IMR-90 (cell line): Measurements from ENCODE around the gene TRDMT1. TPM values are rescaled to one million over a fixed set of nuclear protein-coding genes. Genes with fewer than 3 reads are reported as not detected.

Experiments used
- ATAC-seq: fragments of 200-7000 bp; cut with Tn5 transposase; 2 replicates; pipeline ENCODE4 v1.9.1; 2020; ENCODE audit warnings: low read depth, mild to moderate bottlenecking, moderate library complexity
- BruUV-seq: library from RNA; stranded (reverse); fragments of 400-500 nt; replicated peaks from 2 replicates; lab custom pipeline; 2021; lab: Mats Ljungman, UMichigan
- CTCF ChIA-PET: fragments of 300-600 bp; formaldehyde crosslinking; extraction: SDS; loops from one replicate; lab custom pipeline; 2021; ENCODE audit warnings: antibody characterized with exemption; lab: Yijun Ruan, JAX
- POLR2A ChIA-PET: fragments of 300-600 bp; sonication (Branson Sonifier 250); formaldehyde crosslinking; loops from one replicate; lab custom pipeline; 2022; ENCODE audit warnings: antibody characterized with exemption; ENCODE audit not compliant: unreplicated experiment; lab: Charles Lee
- DNase-seq: peaks from one replicate; pipeline ENCODE4 v3.0.0; 2013
- H2AFZ ChIP-seq: replicated peaks from 2 replicates; pipeline ENCODE3; 2013; ENCODE audit warnings: low read length, mild to moderate bottlenecking; ENCODE audit not compliant: poor library complexity
- H2AK5ac ChIP-seq: 2 replicates; pipeline ENCODE4 v1.6.1; 2013; ENCODE audit warnings: low read depth, low read length, inconsistent platforms
- H2AK9ac ChIP-seq: replicated peaks from 2 replicates; pipeline ENCODE3; 2013; ENCODE audit warnings: mild to moderate bottlenecking, low read depth, low read length, moderate library complexity; ENCODE audit not compliant: poor library complexity
- H2BK120ac ChIP-seq: 2 replicates; pipeline ENCODE4 v1.6.1; 2013; ENCODE audit warnings: low read depth, low read length, inconsistent platforms
- H2BK15ac ChIP-seq: 3 replicates; pipeline ENCODE4 v1.6.1; 2013; ENCODE audit warnings: low read depth, low read length, inconsistent platforms
- H2BK20ac ChIP-seq: 2 replicates; pipeline ENCODE4 v1.6.1; 2013; ENCODE audit warnings: low read depth, mild to moderate bottlenecking, inconsistent platforms, low read length, moderate library complexity
- H2BK5ac ChIP-seq: 2 replicates; pipeline ENCODE4 v1.6.1; 2013; ENCODE audit warnings: mild to moderate bottlenecking, low read depth, low read length, inconsistent platforms; ENCODE audit not compliant: poor library complexity, severe bottlenecking
- H3K14ac ChIP-seq: replicated peaks from 2 replicates; pipeline ENCODE4 v1.6.1; 2013; ENCODE audit warnings: low read depth, low read length, inconsistent platforms
- H3K18ac ChIP-seq: 2 replicates; pipeline ENCODE4 v1.6.1; 2013; ENCODE audit warnings: low read depth, low read length, control low read depth
- H3K23ac ChIP-seq: 2 replicates; pipeline ENCODE4 v1.6.1; 2013; ENCODE audit warnings: low read depth, low read length, inconsistent platforms
- H3K27ac ChIP-seq: 2 replicates; pipeline ENCODE4 v1.5.1; 2013; ENCODE audit warnings: mild to moderate bottlenecking, control low read depth, low read length; ENCODE audit not compliant: insufficient read depth
- H3K27me3 ChIP-seq: 2 replicates; pipeline ENCODE4 v1.6.1; 2013; ENCODE audit warnings: low read length; ENCODE audit not compliant: control insufficient read depth, insufficient read depth
- H3K36me3 ChIP-seq: 2 replicates; pipeline ENCODE4 v1.6.1; 2013; ENCODE audit warnings: low read length, mixed read lengths; ENCODE audit not compliant: control insufficient read depth, insufficient read depth
- H3K4ac ChIP-seq: 2 replicates; pipeline ENCODE4 v1.6.1; 2013; ENCODE audit warnings: low read depth, low read length, inconsistent platforms
- H3K4me1 ChIP-seq: 2 replicates; pipeline ENCODE4 v1.6.1; 2013; ENCODE audit warnings: low read length, mixed read lengths; ENCODE audit not compliant: control insufficient read depth, insufficient read depth
- H3K4me2 ChIP-seq: 2 replicates; pipeline ENCODE4 v1.6.1; 2013; ENCODE audit warnings: low read depth, mild to moderate bottlenecking, control low read depth, low read length, moderate library complexity
- H3K4me3 ChIP-seq: 2 replicates; pipeline ENCODE4 v1.5.1; 2013; ENCODE audit warnings: low read depth, mild to moderate bottlenecking, control low read depth, low read length, moderate library complexity; ENCODE audit not compliant: insufficient read depth
- H3K56ac ChIP-seq: 2 replicates; pipeline ENCODE4 v1.6.1; 2013; ENCODE audit warnings: low read length, inconsistent platforms; ENCODE audit not compliant: insufficient read depth; ENCODE audit errors: extremely low read depth
- H3K79me1 ChIP-seq, 2 experiments: 2 replicates each; pipeline ENCODE4 v1.6.1; 2013; ENCODE audit warnings: low read length in 2 of 2, inconsistent platforms in 1 of 2, low read depth in 1 of 2
- H3K9ac ChIP-seq: 2 replicates; pipeline ENCODE4 v1.6.1; 2013; ENCODE audit warnings: low read depth, low read length, control low read depth
- H3K9me1 ChIP-seq: 2 replicates; pipeline ENCODE4 v1.6.1; 2013; ENCODE audit warnings: low read length, inconsistent platforms; ENCODE audit not compliant: insufficient read depth
- H3K9me3 ChIP-seq: 2 replicates; pipeline ENCODE4 v1.6.1; 2013; ENCODE audit warnings: low read length; ENCODE audit not compliant: control insufficient read depth, insufficient read depth
- H4K20me1 ChIP-seq: 2 replicates; pipeline ENCODE4 v1.6.1; 2013; ENCODE audit warnings: low read length, inconsistent platforms; ENCODE audit not compliant: insufficient read depth
- H4K5ac ChIP-seq: 2 replicates; pipeline ENCODE4 v1.6.1; 2013; ENCODE audit warnings: mild to moderate bottlenecking, low read depth, low read length, control low read depth
- H4K8ac ChIP-seq, 2 experiments: 2 replicates each; pipeline ENCODE4 v1.6.1; 2013; ENCODE audit warnings: low read depth in 2 of 2, low read length in 2 of 2, control low read depth in 1 of 2, inconsistent platforms in 1 of 2
- H4K91ac ChIP-seq: 2 replicates; pipeline ENCODE4 v1.6.1; 2013; ENCODE audit warnings: low read depth, low read length, inconsistent platforms; ENCODE audit not compliant: insufficient read depth
- BHLHE40 ChIP-seq: fragments of 150-350 bp; IDR thresholded peaks from 2 replicates; pipeline ENCODE4 v1.6.1; 2016; ENCODE audit warnings: mild to moderate bottlenecking, low read depth, low read length
- CHD1 ChIP-seq: IDR thresholded peaks from 2 replicates; pipeline ENCODE4 v1.6.1; 2012; ENCODE audit warnings: low read depth, low read length, improper control_type of control experiment
- NFE2L2 ChIP-seq: fragments of 150-350 bp; IDR thresholded peaks from 2 replicates; pipeline ENCODE4 v1.6.1; 2016; ENCODE audit warnings: low read depth, mild to moderate bottlenecking, low read length
- POLR2A ChIP-seq: IDR thresholded peaks from 2 replicates; pipeline ENCODE4 v1.6.1; 2012; ENCODE audit warnings: mild to moderate bottlenecking, low read depth, low read length
- RCOR1 ChIP-seq: IDR thresholded peaks from 2 replicates; pipeline ENCODE4 v1.6.1; 2012; ENCODE audit warnings: mild to moderate bottlenecking, low read length, improper control_type of control experiment; ENCODE audit not compliant: insufficient replicate concordance
- SMC3 ChIP-seq: fragments of 150-350 bp; IDR thresholded peaks from 2 replicates; pipeline ENCODE4 v1.6.1; 2016; ENCODE audit warnings: low read depth, mild to moderate bottlenecking, antibody characterized with exemption, low read length, moderate library complexity
- WGBS, 2 experiments: methylation state at CpG; one replicate each; pipeline versions ENCODE4 v1.1.5 to v1.1.7; 2013; ENCODE audit warnings: missing lambda C conversion rate in 2 of 2; ENCODE audit not compliant: insufficient read length in 1 of 2; ENCODE audit errors: extremely low coverage in 2 of 2; 5-methylcytosine and 5-hydroxymethylcytosine counted together
- dilution Hi-C: fragments of 300-500 bp; cut with HindIII; formaldehyde crosslinking; loops from one replicate; pipeline ENCODE4 v1.14.3; 2018; ENCODE audit warnings: low sequenced_read_pairs; ENCODE audit not compliant: unreplicated experiment
- in situ Hi-C: fragments of 300-500 bp; cut with MboI; formaldehyde crosslinking; loops from 3 replicates; pipeline ENCODE4 v1.14.3; 2019; ENCODE audit warnings: low sequenced_read_pairs, inconsistent platforms, mixed read lengths
- intact Hi-C: fragments of 100-400 bp; cut with micrococcal nuclease; formaldehyde crosslinking; loops from 2 replicates; pipeline ENCODE4 v1.10.0; 2022
- polyA plus RNA-seq, 3 experiments: library from polyadenylated mRNA; depleted of rRNA; stranded (reverse); fragments of >200 nt; gene quantifications; 2 replicates each; pipeline ENCODE4 v1.2.3, GENCODE V29; 2012; ENCODE audit warnings: low replicate concordance in 1 of 3
- total RNA-seq: library from RNA; depleted of rRNA; stranded (reverse); fragments of >200 nt; gene quantifications from 2 replicates; pipeline ENCODE4 v1.2.3, GENCODE V29; 2012
- TF ChIP-seq, protein P1 (sequence below): fragments of 150-350 bp; IDR thresholded peaks from 2 replicates; pipeline ENCODE4 v1.6.1; 2016; ENCODE audit warnings: low read depth, mild to moderate bottlenecking, low read length, moderate library complexity, borderline replicate concordance

Gene TRDMT1
- total and polyA plus RNA-seq, 2 of the 4 experiments (the other 2 are of a cell fraction), result 2.1 to 4.7 TPM

DNA sequence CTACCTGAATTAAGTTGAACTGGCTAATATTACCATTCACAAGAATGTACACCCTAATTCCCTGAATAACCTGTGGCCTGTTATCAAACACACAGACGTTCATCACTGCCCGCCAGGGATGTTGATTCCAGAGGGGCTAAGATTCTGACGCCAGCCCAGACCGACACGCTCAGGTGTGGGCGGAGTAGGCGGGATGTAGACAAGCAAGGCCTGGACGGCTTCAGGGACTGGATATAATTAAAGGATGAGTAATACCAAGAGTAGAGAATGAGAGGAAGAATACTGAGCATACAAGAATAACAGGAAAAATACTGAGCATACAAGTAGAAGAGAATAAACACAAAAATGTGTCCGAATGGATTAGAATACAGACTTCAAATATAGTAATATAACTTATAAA, 100.9 kb downstream of the TRDMT1 start:
- no peak overlapping the region for H3K27ac ChIP-seq
- no peak overlapping the region for H3K56ac ChIP-seq
- no peaks in the 10 kb centered on the region for H3K27me3 ChIP-seq
- DNase-seq (no peak), ATAC-seq (no peak)
- dilution Hi-C loops (no loop called here), in situ Hi-C loops (no loop called here), intact Hi-C loops (no loop called here)
- H4K20me1 ChIP-seq, result no peaks in the 10 kb centered on the region
- no peak overlapping the region for H2AFZ ChIP-seq
- H3K9me3 ChIP-seq, result no peaks in the 10 kb centered on the region
- no peak overlapping the region for H4K91ac ChIP-seq
- H3K36me3 ChIP-seq, result no peaks in the 10 kb centered on the region
- no peak overlapping the region for H4K5ac ChIP-seq
- H3K23ac ChIP-seq, result no peak overlapping the region
- H3K9ac ChIP-seq, result no peak overlapping the region
- no peak overlapping the region for H2BK20ac ChIP-seq
- H2BK15ac ChIP-seq, result no peak overlapping the region
- BruUV-seq, result no TSS peak
- POLR2A ChIA-PET, result no interaction called here
- no peak overlapping the region for H3K14ac ChIP-seq
- no peak overlapping the region for H3K4ac ChIP-seq
- CTCF ChIA-PET, result no interaction called here
- no peak overlapping the region for H3K4me3 ChIP-seq
- no peak overlapping the region for H2BK120ac ChIP-seq
- WGBS, 2 experiments, result 87% methylated on average over 6 of the region's 9 CpGs; no CpG with 5 or more reads in 1 of the 2 experiments
- peaks cover 2% of the 10 kb centered on the region; the same call in 1 of the 2 replicates for H3K4me1 ChIP-seq
- H3K9me1 ChIP-seq, result no peaks in the 10 kb centered on the region; the same call in 1 of the 2 replicates
- no peak overlapping the region for H3K18ac ChIP-seq
- no peak overlapping the region for H2BK5ac ChIP-seq
- H2AK9ac ChIP-seq, result no peak overlapping the region
- no peak for TF ChIP-seq CHD1
- TF ChIP-seq BHLHE40, result no peak
- no peak for TF ChIP-seq NFE2L2
- TF ChIP-seq SMC3, result no peak
- no peak for TF ChIP-seq RCOR1
- TF ChIP-seq POLR2A, result no peak
- TF ChIP-seq, protein P1, sequence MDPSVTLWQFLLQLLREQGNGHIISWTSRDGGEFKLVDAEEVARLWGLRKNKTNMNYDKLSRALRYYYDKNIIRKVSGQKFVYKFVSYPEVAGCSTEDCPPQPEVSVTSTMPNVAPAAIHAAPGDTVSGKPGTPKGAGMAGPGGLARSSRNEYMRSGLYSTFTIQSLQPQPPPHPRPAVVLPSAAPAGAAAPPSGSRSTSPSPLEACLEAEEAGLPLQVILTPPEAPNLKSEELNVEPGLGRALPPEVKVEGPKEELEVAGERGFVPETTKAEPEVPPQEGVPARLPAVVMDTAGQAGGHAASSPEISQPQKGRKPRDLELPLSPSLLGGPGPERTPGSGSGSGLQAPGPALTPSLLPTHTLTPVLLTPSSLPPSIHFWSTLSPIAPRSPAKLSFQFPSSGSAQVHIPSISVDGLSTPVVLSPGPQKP, result no peak
- H4K8ac ChIP-seq, result no peak overlapping the region; a peak in 1 of 4 replicates
- H2AK5ac ChIP-seq, result no peak overlapping the region
- no peak overlapping the region for H3K4me2 ChIP-seq
- no peaks in the 10 kb centered on the region for H3K79me1 ChIP-seq
